ENCODE data around the gene TTLL8.

Gene TTLL8

GRCh38 chr22:50016308-50016987 is 41.6 kb downstream of the TTLL8 start:
- no peak for DNase-seq

- no peak for DNase-seq
Measured at GRCh38 chr22:50015451-50016307, 42.4 kb downstream of the TTLL8 start.

- DNase-seq = no peak
Measured at GRCh38 chr22:50014655-50015401, 43.3 kb downstream of the TTLL8 start.

GRCh38 chr22:50014053-50014501 is 44.0 kb downstream of the TTLL8 start:
- DNase-seq = no peak

GRCh38 chr22:50012211-50013181 is 45.6 kb downstream of the TTLL8 start, which contains the start of gene IL17REL:
TSS of gene IL17REL (minus strand) at chr22:50012765. CDS start at chr22:50012646, 119 bp downstream.
- DNase-seq = no peak

GRCh38 chr22:50011447-50012210 is 46.5 kb downstream of the TTLL8 start:
- DNase-seq = no peak

- DNase-seq = peak; percentile 51
Measured at GRCh38 chr22:50010676-50011446, 47.2 kb downstream of the TTLL8 start.

GRCh38 chr22:50009765-50010675 is 48.1 kb downstream of the TTLL8 start:
- DNase-seq = no peak

GRCh38 chr22:50009251-50009650 is 48.8 kb downstream of the TTLL8 start:
- no peak for DNase-seq

- DNase-seq = no peak
Measured at GRCh38 chr22:50008151-50009040, 49.7 kb downstream of the TTLL8 start.

- DNase-seq = no peak
Measured at GRCh38 chr22:50007057-50007511, 51.0 kb downstream of the TTLL8 start.

GRCh38 chr22:50004918-50005317 is 53.2 kb downstream of the TTLL8 start:
- no peak for DNase-seq

GRCh38 chr22:50002791-50003190 is 55.3 kb downstream of the TTLL8 start:
- DNase-seq = no peak

- no peak for DNase-seq
Measured at GRCh38 chr22:50001388-50002231, 56.5 kb downstream of the TTLL8 start.

- DNase-seq = no peak
Measured at GRCh38 chr22:50000587-50001387, 57.3 kb downstream of the TTLL8 start.

GRCh38 chr22:49999946-50000586 is 58.0 kb downstream of the TTLL8 start:
- DNase-seq = no peak

Data from stimulated activated CD4-positive, alpha-beta T cell treated with anti-CD3 and anti-CD28 coated beads, Interleukin-15, amount 100 ng/mL, for 24 hours (primary cell).